MM.1S (cell line): ENCODE measurements around the gene SLC4A4.

Experiments used
- DNase-seq: peaks from one replicate; pipeline ENCODE4 v3.0.0-alpha.2; 2015
- H2AFZ ChIP-seq: fragments of 300-600 bp; sonication (generic); 2 replicates; pipeline ENCODE4 v1.6.0; 2016; ENCODE audit warnings: antibody characterized with exemption, low read length
- H3F3A ChIP-seq: fragments of 300-600 bp; sonication (generic); 2 replicates; pipeline ENCODE4 v1.6.1; 2016; ENCODE audit warnings: mild to moderate bottlenecking, antibody characterized with exemption, low read length, moderate library complexity, mixed read lengths; ENCODE audit not compliant: insufficient read depth
- H3K27ac ChIP-seq: fragments of 300-600 bp; sonication (generic); 2 replicates; pipeline ENCODE4 v1.5.1; 2016; ENCODE audit warnings: mild to moderate bottlenecking, low read length
- H3K27me3 ChIP-seq: fragments of 300-600 bp; sonication (generic); replicated peaks from 2 replicates; pipeline ENCODE4 v1.6.0; 2016; ENCODE audit warnings: low read length; ENCODE audit not compliant: insufficient read depth
- H3K36me3 ChIP-seq: fragments of 300-600 bp; sonication (generic); replicated peaks from 2 replicates; pipeline ENCODE4 v1.6.1; 2016; ENCODE audit warnings: mild to moderate bottlenecking, low read length, mixed read lengths; ENCODE audit not compliant: insufficient read depth
- H3K4me1 ChIP-seq: fragments of 300-600 bp; sonication (generic); 2 replicates; pipeline ENCODE4 v1.6.1; 2016; ENCODE audit warnings: low read length, mixed read lengths
- H3K4me2 ChIP-seq: fragments of 300-600 bp; sonication (generic); 2 replicates; pipeline ENCODE4 v1.6.0; 2016; ENCODE audit warnings: low read depth, low read length
- H3K4me3 ChIP-seq: fragments of 300-600 bp; sonication (generic); 2 replicates; pipeline ENCODE4 v1.5.1; 2016; ENCODE audit warnings: low read length, mixed read lengths
- H3K79me2 ChIP-seq: fragments of 300-600 bp; sonication (generic); 2 replicates; pipeline ENCODE4 v1.6.1; 2016; ENCODE audit warnings: mixed run types, low read length, mixed read lengths
- H3K9ac ChIP-seq: fragments of 300-600 bp; sonication (generic); 2 replicates; pipeline ENCODE4 v1.6.1; 2016; ENCODE audit warnings: low read length, mixed read lengths
- H3K9me2 ChIP-seq: fragments of 300-600 bp; sonication (generic); replicated peaks from 2 replicates; pipeline ENCODE4 v1.6.1; 2016; ENCODE audit warnings: mild to moderate bottlenecking, low read length, mixed read lengths; ENCODE audit not compliant: insufficient read depth
- H3K9me3 ChIP-seq: fragments of 300-600 bp; sonication (generic); replicated peaks from 2 replicates; pipeline ENCODE4 v1.6.1; 2016; ENCODE audit warnings: mild to moderate bottlenecking, low read length, mixed read lengths; ENCODE audit not compliant: insufficient read depth
- H4K20me1 ChIP-seq: fragments of 300-600 bp; sonication (generic); 2 replicates; pipeline ENCODE4 v1.6.1; 2016; ENCODE audit warnings: mild to moderate bottlenecking, low read length, moderate library complexity, mixed read lengths; ENCODE audit not compliant: insufficient read depth
- EZH2 ChIP-seq: fragments of 300-600 bp; sonication (generic); optimal IDR thresholded peaks from 2 replicates; pipeline ENCODE3; 2017; ENCODE audit warnings: low read depth, mild to moderate bottlenecking, antibody characterized with exemption, low read length, mixed read lengths
- EZH2phosphoT487 ChIP-seq: fragments of 300-600 bp; sonication (generic); IDR thresholded peaks from 2 replicates; pipeline ENCODE4 v1.6.1; 2018; ENCODE audit warnings: antibody characterized with exemption, low read length
- TF ChIP-seq, protein P1 (sequence below): fragments of 300-600 bp; sonication (generic); IDR thresholded peaks from 2 replicates; pipeline ENCODE4 v1.5.1; 2016; ENCODE audit warnings: antibody characterized with exemption, low read length, mixed read lengths

SLC4A4 gene

DNA sequence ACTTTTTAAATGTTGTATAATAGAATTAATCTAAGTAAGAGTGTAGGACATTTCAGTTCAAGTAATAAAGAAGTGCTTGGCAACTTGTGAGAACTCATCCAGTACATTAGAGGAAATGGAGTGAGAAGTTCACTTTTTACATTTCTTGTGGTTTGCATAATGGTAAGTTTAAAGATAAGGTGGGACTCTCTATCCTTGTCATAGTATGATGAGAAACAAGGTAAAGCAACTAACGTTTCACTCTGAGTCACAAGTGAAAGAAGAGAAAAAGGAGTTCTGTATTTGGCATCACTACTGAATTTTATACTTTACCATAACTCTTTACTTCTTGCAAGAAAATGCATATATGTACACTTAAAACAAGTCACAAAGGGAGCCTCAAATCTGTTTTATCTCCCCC lies 219.4 kb downstream of the SLC4A4 start:
- no peak overlapping the region for H3K9ac ChIP-seq
- H4K20me1 ChIP-seq = no peaks in the 10 kb centered on the region
- H3K27ac ChIP-seq = no peak overlapping the region
- no peaks in the 10 kb centered on the region for H3K9me2 ChIP-seq
- H3K4me3 ChIP-seq = no peak overlapping the region
- no peaks in the 10 kb centered on the region for H3K4me1 ChIP-seq
- no peak overlapping the region for H2AFZ ChIP-seq
- no peaks in the 10 kb centered on the region for H3K36me3 ChIP-seq
- H3K4me2 ChIP-seq = no peak overlapping the region
- H3F3A ChIP-seq = no peaks in the 10 kb centered on the region
- no peaks in the 10 kb centered on the region for H3K27me3 ChIP-seq
- no peaks in the 10 kb centered on the region for H3K9me3 ChIP-seq
- no peaks in the 10 kb centered on the region for H3K79me2 ChIP-seq
- DNase-seq = no peak
- TF ChIP-seq EZH2 (no peak), EZH2phosphoT487 (no peak)
- TF ChIP-seq, protein P1, sequence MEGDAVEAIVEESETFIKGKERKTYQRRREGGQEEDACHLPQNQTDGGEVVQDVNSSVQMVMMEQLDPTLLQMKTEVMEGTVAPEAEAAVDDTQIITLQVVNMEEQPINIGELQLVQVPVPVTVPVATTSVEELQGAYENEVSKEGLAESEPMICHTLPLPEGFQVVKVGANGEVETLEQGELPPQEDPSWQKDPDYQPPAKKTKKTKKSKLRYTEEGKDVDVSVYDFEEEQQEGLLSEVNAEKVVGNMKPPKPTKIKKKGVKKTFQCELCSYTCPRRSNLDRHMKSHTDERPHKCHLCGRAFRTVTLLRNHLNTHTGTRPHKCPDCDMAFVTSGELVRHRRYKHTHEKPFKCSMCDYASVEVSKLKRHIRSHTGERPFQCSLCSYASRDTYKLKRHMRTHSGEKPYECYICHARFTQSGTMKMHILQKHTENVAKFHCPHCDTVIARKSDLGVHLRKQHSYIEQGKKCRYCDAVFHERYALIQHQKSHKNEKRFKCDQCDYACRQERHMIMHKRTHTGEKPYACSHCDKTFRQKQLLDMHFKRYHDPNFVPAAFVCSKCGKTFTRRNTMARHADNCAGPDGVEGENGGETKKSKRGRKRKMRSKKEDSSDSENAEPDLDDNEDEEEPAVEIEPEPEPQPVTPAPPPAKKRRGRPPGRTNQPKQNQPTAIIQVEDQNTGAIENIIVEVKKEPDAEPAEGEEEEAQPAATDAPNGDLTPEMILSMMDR = no peak

GRCh38 chr4:71559957-71560571 lies 221.2 kb downstream of the SLC4A4 start:
- no peak for TF ChIP-seq EZH2phosphoT487
- no peak for TF ChIP-seq EZH2
- DNase-seq = no peak
- no peaks in the 10 kb centered on the region for H3K9me2 ChIP-seq

DNA sequence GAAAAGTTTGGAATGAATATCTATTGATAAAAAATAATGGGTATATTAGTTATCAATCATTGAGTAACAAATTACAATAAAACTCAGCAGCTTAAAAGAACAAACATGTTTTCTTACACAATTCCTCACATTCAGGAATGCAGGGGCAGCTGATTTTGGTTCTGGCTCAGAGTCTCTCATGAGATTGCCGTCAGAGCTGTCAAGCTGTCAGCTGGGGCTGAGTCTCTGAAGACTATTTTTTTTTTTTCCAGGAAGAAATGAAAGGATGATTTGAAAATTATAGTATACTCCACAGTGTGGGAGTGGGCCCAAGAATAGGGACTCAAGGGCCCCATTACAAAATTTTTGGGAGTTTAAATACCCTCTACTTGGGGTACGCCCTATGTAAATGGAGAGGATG lies 226.0 kb downstream of the SLC4A4 start:
- no peak overlapping the region for H3K4me3 ChIP-seq
- TF ChIP-seq, protein P1 = no peak
- TF ChIP-seq EZH2 (no peak), EZH2phosphoT487 (no peak)

More at GRCh38 chr4:71559957-71560571, 221.2 kb downstream of the SLC4A4 start:
- H3K79me2 ChIP-seq = no peaks in the 10 kb centered on the region
- H3K4me2 ChIP-seq = no peak overlapping the region
- no peaks in the 10 kb centered on the region for H3K4me1 ChIP-seq
- H3K27ac ChIP-seq = no peak overlapping the region
- H3K4me3 ChIP-seq = no peak overlapping the region
- no peaks in the 10 kb centered on the region for H3K36me3 ChIP-seq
- no peak overlapping the region for H2AFZ ChIP-seq
- H3K9ac ChIP-seq = no peak overlapping the region
- no peaks in the 10 kb centered on the region for H3K27me3 ChIP-seq
- no peaks in the 10 kb centered on the region for H3K9me3 ChIP-seq
- no peaks in the 10 kb centered on the region for H4K20me1 ChIP-seq
- no peaks in the 10 kb centered on the region for H3F3A ChIP-seq

DNA sequence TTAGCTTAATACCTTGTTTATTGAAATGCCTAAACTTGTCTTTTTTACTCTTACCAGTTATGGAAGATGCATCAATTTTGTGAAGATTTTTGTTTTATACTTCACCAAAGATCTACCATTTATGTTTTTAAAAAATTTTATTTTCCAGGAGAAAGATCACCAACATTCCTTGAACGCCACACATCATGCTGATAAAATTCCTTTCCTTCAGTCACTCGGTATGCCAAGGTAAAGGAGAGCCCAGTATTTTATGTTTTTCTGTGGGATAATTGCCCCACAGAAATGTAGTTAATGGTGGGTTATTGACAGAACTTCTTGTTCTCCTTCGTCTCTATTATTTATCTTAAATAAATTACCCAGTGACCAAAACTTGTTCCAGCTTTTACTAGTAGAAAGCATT lies 228.0 kb downstream of the SLC4A4 start:
- Histone ChIP-seq H3K9me3 (no peaks in the 10 kb centered on the region), H3K9me2 (no peaks in the 10 kb centered on the region), H3K27me3 (no peaks in the 10 kb centered on the region), H3K36me3 (no peaks in the 10 kb centered on the region), H2AFZ (no peak overlapping the region), H3F3A (no peaks in the 10 kb centered on the region), H4K20me1 (no peaks in the 10 kb centered on the region), H3K4me2 (no peak overlapping the region), H3K79me2 (no peaks in the 10 kb centered on the region), H3K4me1 (no peaks in the 10 kb centered on the region), H3K27ac (no peak overlapping the region), H3K9ac (no peak overlapping the region), H3K4me3 (no peak overlapping the region)
- no peak for TF ChIP-seq EZH2
- TF ChIP-seq EZH2phosphoT487 = no peak
- TF ChIP-seq, protein P1 = no peak
- no peak for DNase-seq

More for the DNA sequence above, 226.0 kb downstream of the SLC4A4 start:
- Histone ChIP-seq H4K20me1 (no peaks in the 10 kb centered on the region), H3F3A (no peaks in the 10 kb centered on the region), H3K27me3 (no peaks in the 10 kb centered on the region), H3K79me2 (no peaks in the 10 kb centered on the region), H3K27ac (no peak overlapping the region), H3K4me2 (no peak overlapping the region), H3K36me3 (no peaks in the 10 kb centered on the region), H3K4me1 (no peaks in the 10 kb centered on the region), H3K9ac (no peak overlapping the region), H3K9me3 (no peaks in the 10 kb centered on the region), H2AFZ (no peak overlapping the region), H3K9me2 (no peaks in the 10 kb centered on the region)
- no peak for DNase-seq
